ENCODE results near the gene ZP2. TPM values are rescaled to one million over a fixed set of nuclear protein-coding genes. Genes with fewer than 3 reads are reported as not detected.
"Not testable (repeated sequence)": the region's sequence is repeated elsewhere in the genome, so short reads cannot be mapped to it uniquely, and the experiment has no call there.

ZP2 gene
- total RNA-seq, 1 experiment from 2014 or later = not detected

- H3K4me2 ChIP-seq (ENCODE audit: low read depth, low read length, poor library complexity, severe bottlenecking) = no peak overlapping the region
- H3K27me3 ChIP-seq (ENCODE audit: low read length) = no peaks in the 10 kb centered on the region
- H3K36me3 ChIP-seq (ENCODE audit: insufficient read depth, low read length) = peaks cover 64% of the 10 kb centered on the region
- H3K79me2 ChIP-seq (ENCODE audit: low read length) = no peaks in the 10 kb centered on the region
- H3K27ac ChIP-seq (ENCODE audit: low read length) = no peak overlapping the region
- no peaks in the 10 kb centered on the region for H3K9me3 ChIP-seq (ENCODE audit: low read length)
- H4K20me1 ChIP-seq (ENCODE audit: insufficient read depth, low read depth, low read length) = no peaks in the 10 kb centered on the region
- no peak overlapping the region for H2AFZ ChIP-seq (ENCODE audit: low read length)
- no peaks in the 10 kb centered on the region for H3K4me1 ChIP-seq (ENCODE audit: low read length)
- no peaks in the 10 kb centered on the region for H3K9me2 ChIP-seq (replicated peaks; ENCODE audit: insufficient read depth, low read length)
- DNase-seq = no peak
- H3K9ac ChIP-seq (ENCODE audit: low read length) = no peak overlapping the region
- H3K4me3 ChIP-seq (ENCODE audit: low read length) = no peak overlapping the region
Observed at GRCh38 chr16:21179983-21180365, 31.4 kb downstream of the ZP2 start.

GRCh38 chr16:21179126-21179982 is 32.0 kb downstream of the ZP2 start:
- Histone ChIP-seq H3K9me2 (replicated peaks; ENCODE audit: insufficient read depth, low read length) (no peaks in the 10 kb centered on the region), H3K4me3 (ENCODE audit: low read length) (no peak overlapping the region), H3K27me3 (ENCODE audit: low read length) (no peaks in the 10 kb centered on the region), H3K9me3 (ENCODE audit: low read length) (no peaks in the 10 kb centered on the region), H3K36me3 (ENCODE audit: insufficient read depth, low read length) (peaks cover 70% of the 10 kb centered on the region), H3K9ac (ENCODE audit: low read length) (no peak overlapping the region), H3K4me1 (ENCODE audit: low read length) (no peaks in the 10 kb centered on the region), H3K4me2 (ENCODE audit: low read depth, low read length, poor library complexity, severe bottlenecking) (no peak overlapping the region), H3K79me2 (ENCODE audit: low read length) (no peaks in the 10 kb centered on the region), H2AFZ (ENCODE audit: low read length) (no peak overlapping the region), H3K27ac (ENCODE audit: low read length) (no peak overlapping the region), H4K20me1 (ENCODE audit: insufficient read depth, low read depth, low read length) (no peaks in the 10 kb centered on the region)
- no peak for DNase-seq

GRCh38 chr16:21175397-21175796 is 36.0 kb downstream of the ZP2 start:
- peaks cover 72% of the 10 kb centered on the region for H3K36me3 ChIP-seq (ENCODE audit: insufficient read depth, low read length)
- H3K4me3 ChIP-seq (ENCODE audit: low read length) = no peak overlapping the region
- H3K9ac ChIP-seq (ENCODE audit: low read length) = no peak overlapping the region
- no peaks in the 10 kb centered on the region for H3K27me3 ChIP-seq (ENCODE audit: low read length)
- H3K9me2 ChIP-seq (replicated peaks; ENCODE audit: insufficient read depth, low read length) = no peaks in the 10 kb centered on the region
- no peaks in the 10 kb centered on the region for H4K20me1 ChIP-seq (ENCODE audit: insufficient read depth, low read depth, low read length)
- no peak for DNase-seq
- no peak overlapping the region for H3K4me2 ChIP-seq (ENCODE audit: low read depth, low read length, poor library complexity, severe bottlenecking)
- no peaks in the 10 kb centered on the region for H3K9me3 ChIP-seq (ENCODE audit: low read length)
- H3K27ac ChIP-seq (ENCODE audit: low read length) = no peak overlapping the region
- H3K4me1 ChIP-seq (ENCODE audit: low read length) = no peaks in the 10 kb centered on the region
- H3K79me2 ChIP-seq (ENCODE audit: low read length) = no peaks in the 10 kb centered on the region
- no peak overlapping the region for H2AFZ ChIP-seq (ENCODE audit: low read length)

- Histone ChIP-seq H3K9me2 (replicated peaks; ENCODE audit: insufficient read depth, low read length) (no peaks in the 10 kb centered on the region), H4K20me1 (ENCODE audit: insufficient read depth, low read depth, low read length) (no peaks in the 10 kb centered on the region), H3K4me1 (ENCODE audit: low read length) (no peaks in the 10 kb centered on the region), H3K4me3 (ENCODE audit: low read length) (no peak overlapping the region), H3K9me3 (ENCODE audit: low read length) (no peaks in the 10 kb centered on the region), H3K4me2 (ENCODE audit: low read depth, low read length, poor library complexity, severe bottlenecking) (no peak overlapping the region), H3K9ac (ENCODE audit: low read length) (no peak overlapping the region), H3K27me3 (ENCODE audit: low read length) (no peaks in the 10 kb centered on the region), H2AFZ (ENCODE audit: low read length) (no peak overlapping the region), H3K79me2 (ENCODE audit: low read length) (0 out of 2 replicates have a peak, but pooled peaks cover 6% of the 10 kb centered on the region), H3K27ac (ENCODE audit: low read length) (no peak overlapping the region), H3K36me3 (ENCODE audit: insufficient read depth, low read length) (peaks cover 51% of the 10 kb centered on the region)
- no peak for DNase-seq
Observed at GRCh38 chr16:21172650-21173049, 38.7 kb downstream of the ZP2 start.

GRCh38 chr16:21170116-21170515 is 41.3 kb downstream of the ZP2 start:
- H3K36me3 ChIP-seq (ENCODE audit: insufficient read depth, low read length) = peaks cover 37% of the 10 kb centered on the region
- not testable (repeated sequence) for H3K9me2 ChIP-seq (replicated peaks; ENCODE audit: insufficient read depth, low read length); H3K27me3 ChIP-seq (ENCODE audit: low read length); H2AFZ ChIP-seq (ENCODE audit: low read length); H3K4me1 ChIP-seq (ENCODE audit: low read length); H4K20me1 ChIP-seq (ENCODE audit: insufficient read depth, low read depth, low read length); H3K79me2 ChIP-seq (ENCODE audit: low read length); H3K9ac ChIP-seq (ENCODE audit: low read length); H3K4me2 ChIP-seq (ENCODE audit: low read depth, low read length, poor library complexity, severe bottlenecking); H3K9me3 ChIP-seq (ENCODE audit: low read length); DNase-seq; H3K4me3 ChIP-seq (ENCODE audit: low read length); H3K27ac ChIP-seq (ENCODE audit: low read length)

- DNase-seq = no peak
- Histone ChIP-seq H3K9me2 (replicated peaks; ENCODE audit: insufficient read depth, low read length) (no peaks in the 10 kb centered on the region), H3K4me2 (ENCODE audit: low read depth, low read length, poor library complexity, severe bottlenecking) (no peak overlapping the region), H3K4me1 (ENCODE audit: low read length) (no peaks in the 10 kb centered on the region), H3K9me3 (ENCODE audit: low read length) (no peaks in the 10 kb centered on the region), H2AFZ (ENCODE audit: low read length) (no peak overlapping the region), H3K4me3 (ENCODE audit: low read length) (no peak overlapping the region), H3K27me3 (ENCODE audit: low read length) (no peaks in the 10 kb centered on the region), H3K27ac (ENCODE audit: low read length) (no peak overlapping the region), H3K36me3 (ENCODE audit: insufficient read depth, low read length) (peaks cover 36% of the 10 kb centered on the region), H3K79me2 (ENCODE audit: low read length) (0 out of 2 replicates have a peak, but pooled peaks cover 8% of the 10 kb centered on the region), H3K9ac (ENCODE audit: low read length) (no peak overlapping the region), H4K20me1 (ENCODE audit: insufficient read depth, low read depth, low read length) (no peaks in the 10 kb centered on the region)
Observed at GRCh38 chr16:21169249-21169981, 42.0 kb downstream of the ZP2 start.

GRCh38 chr16:21167929-21168602 is 43.3 kb downstream of the ZP2 start:
- Histone ChIP-seq H2AFZ (ENCODE audit: low read length) (no peak overlapping the region), H3K9me3 (ENCODE audit: low read length) (no peaks in the 10 kb centered on the region), H3K9ac (ENCODE audit: low read length) (no peak overlapping the region), H3K36me3 (ENCODE audit: insufficient read depth, low read length) (peaks cover 34% of the 10 kb centered on the region), H4K20me1 (ENCODE audit: insufficient read depth, low read depth, low read length) (no peaks in the 10 kb centered on the region), H3K27ac (ENCODE audit: low read length) (no peak overlapping the region), H3K4me3 (ENCODE audit: low read length) (no peak overlapping the region), H3K4me1 (ENCODE audit: low read length) (no peaks in the 10 kb centered on the region), H3K27me3 (ENCODE audit: low read length) (no peaks in the 10 kb centered on the region), H3K79me2 (ENCODE audit: low read length) (0 out of 2 replicates have a peak, but pooled peaks cover 10% of the 10 kb centered on the region), H3K9me2 (replicated peaks; ENCODE audit: insufficient read depth, low read length) (no peaks in the 10 kb centered on the region), H3K4me2 (ENCODE audit: low read depth, low read length, poor library complexity, severe bottlenecking) (no peak overlapping the region)
- no peak for DNase-seq

- Histone ChIP-seq H3K9me2 (replicated peaks; ENCODE audit: insufficient read depth, low read length) (no peaks in the 10 kb centered on the region), H3K4me1 (ENCODE audit: low read length) (no peaks in the 10 kb centered on the region), H3K79me2 (ENCODE audit: low read length) (0 out of 2 replicates have a peak, but pooled peaks cover 10% of the 10 kb centered on the region), H3K9ac (ENCODE audit: low read length) (no peak overlapping the region), H3K4me3 (ENCODE audit: low read length) (no peak overlapping the region), H3K9me3 (ENCODE audit: low read length) (no peaks in the 10 kb centered on the region), H3K27ac (ENCODE audit: low read length) (no peak overlapping the region), H3K4me2 (ENCODE audit: low read depth, low read length, poor library complexity, severe bottlenecking) (no peak overlapping the region), H3K27me3 (ENCODE audit: low read length) (no peaks in the 10 kb centered on the region), H4K20me1 (ENCODE audit: insufficient read depth, low read depth, low read length) (no peaks in the 10 kb centered on the region), H3K36me3 (ENCODE audit: insufficient read depth, low read length) (peaks cover 35% of the 10 kb centered on the region), H2AFZ (ENCODE audit: low read length) (no peak overlapping the region)
- DNase-seq = no peak
Observed at GRCh38 chr16:21167360-21167759, 44.0 kb downstream of the ZP2 start.
